ENCODE results near the gene NEK7.
A peak's percentile ranks its signal among the peaks of the same experiment; 100 is the strongest.

The NEK7 gene

GRCh38 chr1:198135366-198135765 is 21.4 kb upstream of the NEK7 start:
- DNase-seq: no peak
- Histone ChIP-seq H3F3A (ENCODE audit: insufficient read depth, low read length) (no peaks in the 10 kb centered on the region; the same call in 1 of the 2 replicates), H3K4me2 (ENCODE audit: low read depth, low read length) (no peak overlapping the region), H3K79me2 (ENCODE audit: low read length) (no peaks in the 10 kb centered on the region), H3K9me2 (replicated peaks; ENCODE audit: insufficient read depth, low read length) (no peaks in the 10 kb centered on the region), H4K20me1 (ENCODE audit: insufficient read depth, low read length) (no peaks in the 10 kb centered on the region), H3K36me3 (replicated peaks; ENCODE audit: insufficient read depth, low read length) (no peaks in the 10 kb centered on the region), H3K27ac (ENCODE audit: low read length) (no peak overlapping the region), H3K9me3 (replicated peaks; ENCODE audit: insufficient read depth, low read length) (no peaks in the 10 kb centered on the region), H3K9ac (ENCODE audit: low read length) (no peak overlapping the region), H3K4me3 (ENCODE audit: low read length) (no peak overlapping the region), H2AFZ (ENCODE audit: low read length) (no peak overlapping the region), H3K27me3 (replicated peaks; ENCODE audit: insufficient read depth, low read length) (no peaks in the 10 kb centered on the region), H3K4me1 (ENCODE audit: low read length) (peaks cover 5% of the 10 kb centered on the region; the same call in 1 of the 2 replicates)
- TF ChIP-seq EZH2phosphoT487 (IDR thresholded peaks at IDR 0.05; ENCODE audit: low read length) (no peak), CTCF (IDR thresholded peaks at IDR 0.05; ENCODE audit: low read length) (no peak), EZH2 (optimal IDR thresholded peaks at IDR 0.05; ENCODE audit: low read depth, low read length) (no peak)

GRCh38 chr1:198141668-198142351 is 15.0 kb upstream of the NEK7 start:
- no peaks in the 10 kb centered on the region for H4K20me1 ChIP-seq (ENCODE audit: insufficient read depth, low read length)

GRCh38 chr1:198143797-198144196 is 13.0 kb upstream of the NEK7 start:
- no peak overlapping the region for H2AFZ ChIP-seq (ENCODE audit: low read length)
- no peaks in the 10 kb centered on the region for H4K20me1 ChIP-seq (ENCODE audit: insufficient read depth, low read length)
- H3K9me3 ChIP-seq (replicated peaks; ENCODE audit: insufficient read depth, low read length): no peaks in the 10 kb centered on the region
- peak; percentile 77 for DNase-seq
- H3K9me2 ChIP-seq (replicated peaks; ENCODE audit: insufficient read depth, low read length): no peaks in the 10 kb centered on the region
- H3K27me3 ChIP-seq (replicated peaks; ENCODE audit: insufficient read depth, low read length): no peaks in the 10 kb centered on the region
- H3K4me1 ChIP-seq (ENCODE audit: low read length): peaks cover 8% of the 10 kb centered on the region
- H3F3A ChIP-seq (ENCODE audit: insufficient read depth, low read length): no peaks in the 10 kb centered on the region
- TF ChIP-seq EZH2 (optimal IDR thresholded peaks at IDR 0.05; ENCODE audit: low read depth, low read length) (no peak), CTCF (IDR thresholded peaks at IDR 0.05; ENCODE audit: low read length) (no peak), EZH2phosphoT487 (IDR thresholded peaks at IDR 0.05; ENCODE audit: low read length) (no peak)
- H3K9ac ChIP-seq (ENCODE audit: low read length): no peak overlapping the region
- no peaks in the 10 kb centered on the region for H3K79me2 ChIP-seq (ENCODE audit: low read length)
- H3K4me2 ChIP-seq (ENCODE audit: low read depth, low read length): peak overlapping the region; percentile 27; the same call in 1 of the 2 replicates
- H3K4me3 ChIP-seq (ENCODE audit: low read length): no peak overlapping the region
- H3K36me3 ChIP-seq (replicated peaks; ENCODE audit: insufficient read depth, low read length): no peaks in the 10 kb centered on the region
- H3K27ac ChIP-seq (ENCODE audit: low read length): peak overlapping the region; percentile 3; the same call in 1 of the 2 replicates

More at GRCh38 chr1:198141668-198142351, 15.0 kb upstream of the NEK7 start:
- no peaks in the 10 kb centered on the region for H3K9me3 ChIP-seq (replicated peaks; ENCODE audit: insufficient read depth, low read length)
- no peaks in the 10 kb centered on the region for H3K79me2 ChIP-seq (ENCODE audit: low read length)
- no peak overlapping the region for H3K27ac ChIP-seq (ENCODE audit: low read length)
- peaks cover 8% of the 10 kb centered on the region for H3K4me1 ChIP-seq (ENCODE audit: low read length)
- H3K4me3 ChIP-seq (ENCODE audit: low read length): no peak overlapping the region
- no peaks in the 10 kb centered on the region for H3K9me2 ChIP-seq (replicated peaks; ENCODE audit: insufficient read depth, low read length)
- no peak overlapping the region for H3K4me2 ChIP-seq (ENCODE audit: low read depth, low read length)
- H3K27me3 ChIP-seq (replicated peaks; ENCODE audit: insufficient read depth, low read length): no peaks in the 10 kb centered on the region
- no peaks in the 10 kb centered on the region for H3K36me3 ChIP-seq (replicated peaks; ENCODE audit: insufficient read depth, low read length)
- TF ChIP-seq EZH2 (optimal IDR thresholded peaks at IDR 0.05; ENCODE audit: low read depth, low read length) (no peak), CTCF (IDR thresholded peaks at IDR 0.05; ENCODE audit: low read length) (no peak), EZH2phosphoT487 (IDR thresholded peaks at IDR 0.05; ENCODE audit: low read length) (no peak)
- H2AFZ ChIP-seq (ENCODE audit: low read length): no peak overlapping the region
- H3K9ac ChIP-seq (ENCODE audit: low read length): no peak overlapping the region
- DNase-seq: no peak
- H3F3A ChIP-seq (ENCODE audit: insufficient read depth, low read length): no peaks in the 10 kb centered on the region
